Measurements from ENCODE around the gene SLC9A9. TPM values are rescaled to one million over a fixed set of nuclear protein-coding genes. Genes with fewer than 3 reads are reported as not detected.

The SLC9A9 gene
- total and polyA plus RNA-seq, 2 experiments from 2014 or later: 2.2 to 6.8 TPM

- Histone ChIP-seq H3K4me2 (no peak overlapping the region), H2AFZ (no peak overlapping the region), H4K20me1 (ENCODE audit: insufficient read depth, poor library complexity, severe bottlenecking) (no peaks in the 10 kb centered on the region), H3K4me3 (no peak overlapping the region), H3K4me1 (ENCODE audit: insufficient read depth) (no peaks in the 10 kb centered on the region), H3K27ac (no peak overlapping the region), H3K79me2 (no peaks in the 10 kb centered on the region), H3K36me3 (replicated peaks; ENCODE audit: insufficient read depth, low read depth) (no peaks in the 10 kb centered on the region), H3K9me3 (ENCODE audit: low read depth) (no peaks in the 10 kb centered on the region), H3K9me2 (replicated peaks; ENCODE audit: insufficient read depth) (no peaks in the 10 kb centered on the region), H3K27me3 (no peaks in the 10 kb centered on the region)
- no peak for TF ChIP-seq EZH2phosphoT487 (IDR thresholded peaks at IDR 0.05; ENCODE audit: low read depth, severe bottlenecking, unreplicated experiment)
- no peak for TF ChIP-seq EZH2 (IDR thresholded peaks at IDR 0.05; ENCODE audit: borderline replicate concordance)
- TF ChIP-seq CTCF (IDR thresholded peaks at IDR 0.05; ENCODE audit: poor library complexity): no peak
- WGBS (ENCODE audit: low lambda C conversion rate, missing lambda C conversion rate): 82% methylated on average over 1 of the region's 1 CpG
- DNase-seq (ENCODE audit: low spot score): no peak
Observed at GRCh38 chr3:143366672-143367071, 481.6 kb downstream of the SLC9A9 start.

GRCh38 chr3:143363949-143364348, 484.3 kb downstream of the SLC9A9 start:
- WGBS (ENCODE audit: low lambda C conversion rate, missing lambda C conversion rate): 87% methylated on average over 1 of the region's 1 CpG
- TF ChIP-seq EZH2 (IDR thresholded peaks at IDR 0.05; ENCODE audit: borderline replicate concordance): no peak
- no peak for TF ChIP-seq CTCF (IDR thresholded peaks at IDR 0.05; ENCODE audit: poor library complexity)
- TF ChIP-seq EZH2phosphoT487 (IDR thresholded peaks at IDR 0.05; ENCODE audit: low read depth, severe bottlenecking, unreplicated experiment): no peak
- H3K4me2 ChIP-seq: no peak overlapping the region

GRCh38 chr3:143363276-143363675, 485.0 kb downstream of the SLC9A9 start:
- TF ChIP-seq EZH2phosphoT487 (IDR thresholded peaks at IDR 0.05; ENCODE audit: low read depth, severe bottlenecking, unreplicated experiment) (no peak), CTCF (IDR thresholded peaks at IDR 0.05; ENCODE audit: poor library complexity) (no peak)
- no peak overlapping the region for H2AFZ ChIP-seq
- WGBS (ENCODE audit: low lambda C conversion rate, missing lambda C conversion rate): 57% methylated on average over 3 of the region's 3 CpGs
- H3K27me3 ChIP-seq: no peaks in the 10 kb centered on the region
- DNase-seq (ENCODE audit: low spot score): no peak
- no peak overlapping the region for H3K4me2 ChIP-seq
- no peaks in the 10 kb centered on the region for H3K4me1 ChIP-seq (ENCODE audit: insufficient read depth)
- no peak overlapping the region for H3K4me3 ChIP-seq
- H3K36me3 ChIP-seq (replicated peaks; ENCODE audit: insufficient read depth, low read depth): no peaks in the 10 kb centered on the region
- H3K9me2 ChIP-seq (replicated peaks; ENCODE audit: insufficient read depth): no peaks in the 10 kb centered on the region
- no peaks in the 10 kb centered on the region for H3K9me3 ChIP-seq (ENCODE audit: low read depth)
- H4K20me1 ChIP-seq (ENCODE audit: insufficient read depth, poor library complexity, severe bottlenecking): no peaks in the 10 kb centered on the region
- no peaks in the 10 kb centered on the region for H3K79me2 ChIP-seq
- H3K27ac ChIP-seq: no peak overlapping the region

More at GRCh38 chr3:143363949-143364348, 484.3 kb downstream of the SLC9A9 start:
- Histone ChIP-seq H3K9me3 (ENCODE audit: low read depth) (no peaks in the 10 kb centered on the region), H3K79me2 (no peaks in the 10 kb centered on the region), H3K27ac (no peak overlapping the region), H3K27me3 (no peaks in the 10 kb centered on the region), H3K9me2 (replicated peaks; ENCODE audit: insufficient read depth) (no peaks in the 10 kb centered on the region), H3K36me3 (replicated peaks; ENCODE audit: insufficient read depth, low read depth) (no peaks in the 10 kb centered on the region), H3K4me3 (no peak overlapping the region), H2AFZ (no peak overlapping the region), H4K20me1 (ENCODE audit: insufficient read depth, poor library complexity, severe bottlenecking) (no peaks in the 10 kb centered on the region), H3K4me1 (ENCODE audit: insufficient read depth) (no peaks in the 10 kb centered on the region)
- DNase-seq (ENCODE audit: low spot score): no peak
